GM23338 (cell line): ENCODE results near the gene FANCC.

ENCODE experiments used
- EZH2phosphoT487 ChIP-seq: fragments of 200-600 bp; sonication (generic); IDR thresholded peaks from one replicate; pipeline ENCODE4 v1.8.1; 2018; ENCODE audit warnings: antibody characterized with exemption; ENCODE audit not compliant: unreplicated experiment
- JUNB ChIP-seq: IDR thresholded peaks from one replicate; pipeline ENCODE4 v1.6.1; 2016; ENCODE audit warnings: antibody characterized with exemption; ENCODE audit not compliant: unreplicated experiment
- STAT1 ChIP-seq: IDR thresholded peaks from one replicate; pipeline ENCODE4 v1.6.1; 2016; ENCODE audit warnings: antibody characterized with exemption; ENCODE audit not compliant: unreplicated experiment
- TF ChIP-seq, protein P1 (sequence below), 2 experiments: fragments of 200-600 bp in 1 of 2; sonication (generic) in 1 of 2; conservative IDR thresholded peaks; 2 replicates each; pipeline versions ENCODE4 v1.5.1 to v1.6.1; 2016 to 2017; ENCODE audit warnings: antibody characterized with exemption in 2 of 2, low read depth in 2 of 2, mild to moderate bottlenecking in 2 of 2, moderate library complexity in 1 of 2
- TF ChIP-seq, protein P2 (sequence below): fragments of 250-450 bp; sonication (Bioruptor Pico); IDR thresholded peaks from 2 replicates; pipeline ENCODE4 v1.5.0; 2020; ENCODE audit warnings: mild to moderate bottlenecking, moderate library complexity

DNA sequence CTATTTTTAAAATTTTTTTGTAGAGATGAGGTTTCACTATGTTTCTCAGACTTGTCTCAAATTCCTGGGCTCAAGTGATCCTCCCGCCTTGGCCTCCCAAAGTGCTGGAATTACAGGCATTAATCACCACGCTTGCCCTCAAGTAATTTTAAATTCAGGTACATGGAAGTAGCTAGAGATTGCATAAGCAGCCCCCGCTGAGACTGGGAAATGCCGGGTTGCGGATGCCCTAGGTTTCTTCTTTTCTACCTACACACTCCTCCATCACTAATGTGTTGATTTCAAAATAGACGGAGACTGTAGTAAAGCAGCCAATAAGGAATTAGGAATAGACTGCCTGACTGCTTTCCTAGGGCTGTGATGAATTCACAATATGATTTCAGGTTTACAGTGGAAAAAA, 202.4 kb downstream of the FANCC start:
- TF ChIP-seq, protein P1, sequence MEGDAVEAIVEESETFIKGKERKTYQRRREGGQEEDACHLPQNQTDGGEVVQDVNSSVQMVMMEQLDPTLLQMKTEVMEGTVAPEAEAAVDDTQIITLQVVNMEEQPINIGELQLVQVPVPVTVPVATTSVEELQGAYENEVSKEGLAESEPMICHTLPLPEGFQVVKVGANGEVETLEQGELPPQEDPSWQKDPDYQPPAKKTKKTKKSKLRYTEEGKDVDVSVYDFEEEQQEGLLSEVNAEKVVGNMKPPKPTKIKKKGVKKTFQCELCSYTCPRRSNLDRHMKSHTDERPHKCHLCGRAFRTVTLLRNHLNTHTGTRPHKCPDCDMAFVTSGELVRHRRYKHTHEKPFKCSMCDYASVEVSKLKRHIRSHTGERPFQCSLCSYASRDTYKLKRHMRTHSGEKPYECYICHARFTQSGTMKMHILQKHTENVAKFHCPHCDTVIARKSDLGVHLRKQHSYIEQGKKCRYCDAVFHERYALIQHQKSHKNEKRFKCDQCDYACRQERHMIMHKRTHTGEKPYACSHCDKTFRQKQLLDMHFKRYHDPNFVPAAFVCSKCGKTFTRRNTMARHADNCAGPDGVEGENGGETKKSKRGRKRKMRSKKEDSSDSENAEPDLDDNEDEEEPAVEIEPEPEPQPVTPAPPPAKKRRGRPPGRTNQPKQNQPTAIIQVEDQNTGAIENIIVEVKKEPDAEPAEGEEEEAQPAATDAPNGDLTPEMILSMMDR (conservative IDR thresholded peaks at IDR 0.05; ENCODE audit: low read depth in 2 of 2) = no peak
- TF ChIP-seq STAT1 (no peak), EZH2phosphoT487 (no peak), JUNB (no peak)
- TF ChIP-seq, protein P2, sequence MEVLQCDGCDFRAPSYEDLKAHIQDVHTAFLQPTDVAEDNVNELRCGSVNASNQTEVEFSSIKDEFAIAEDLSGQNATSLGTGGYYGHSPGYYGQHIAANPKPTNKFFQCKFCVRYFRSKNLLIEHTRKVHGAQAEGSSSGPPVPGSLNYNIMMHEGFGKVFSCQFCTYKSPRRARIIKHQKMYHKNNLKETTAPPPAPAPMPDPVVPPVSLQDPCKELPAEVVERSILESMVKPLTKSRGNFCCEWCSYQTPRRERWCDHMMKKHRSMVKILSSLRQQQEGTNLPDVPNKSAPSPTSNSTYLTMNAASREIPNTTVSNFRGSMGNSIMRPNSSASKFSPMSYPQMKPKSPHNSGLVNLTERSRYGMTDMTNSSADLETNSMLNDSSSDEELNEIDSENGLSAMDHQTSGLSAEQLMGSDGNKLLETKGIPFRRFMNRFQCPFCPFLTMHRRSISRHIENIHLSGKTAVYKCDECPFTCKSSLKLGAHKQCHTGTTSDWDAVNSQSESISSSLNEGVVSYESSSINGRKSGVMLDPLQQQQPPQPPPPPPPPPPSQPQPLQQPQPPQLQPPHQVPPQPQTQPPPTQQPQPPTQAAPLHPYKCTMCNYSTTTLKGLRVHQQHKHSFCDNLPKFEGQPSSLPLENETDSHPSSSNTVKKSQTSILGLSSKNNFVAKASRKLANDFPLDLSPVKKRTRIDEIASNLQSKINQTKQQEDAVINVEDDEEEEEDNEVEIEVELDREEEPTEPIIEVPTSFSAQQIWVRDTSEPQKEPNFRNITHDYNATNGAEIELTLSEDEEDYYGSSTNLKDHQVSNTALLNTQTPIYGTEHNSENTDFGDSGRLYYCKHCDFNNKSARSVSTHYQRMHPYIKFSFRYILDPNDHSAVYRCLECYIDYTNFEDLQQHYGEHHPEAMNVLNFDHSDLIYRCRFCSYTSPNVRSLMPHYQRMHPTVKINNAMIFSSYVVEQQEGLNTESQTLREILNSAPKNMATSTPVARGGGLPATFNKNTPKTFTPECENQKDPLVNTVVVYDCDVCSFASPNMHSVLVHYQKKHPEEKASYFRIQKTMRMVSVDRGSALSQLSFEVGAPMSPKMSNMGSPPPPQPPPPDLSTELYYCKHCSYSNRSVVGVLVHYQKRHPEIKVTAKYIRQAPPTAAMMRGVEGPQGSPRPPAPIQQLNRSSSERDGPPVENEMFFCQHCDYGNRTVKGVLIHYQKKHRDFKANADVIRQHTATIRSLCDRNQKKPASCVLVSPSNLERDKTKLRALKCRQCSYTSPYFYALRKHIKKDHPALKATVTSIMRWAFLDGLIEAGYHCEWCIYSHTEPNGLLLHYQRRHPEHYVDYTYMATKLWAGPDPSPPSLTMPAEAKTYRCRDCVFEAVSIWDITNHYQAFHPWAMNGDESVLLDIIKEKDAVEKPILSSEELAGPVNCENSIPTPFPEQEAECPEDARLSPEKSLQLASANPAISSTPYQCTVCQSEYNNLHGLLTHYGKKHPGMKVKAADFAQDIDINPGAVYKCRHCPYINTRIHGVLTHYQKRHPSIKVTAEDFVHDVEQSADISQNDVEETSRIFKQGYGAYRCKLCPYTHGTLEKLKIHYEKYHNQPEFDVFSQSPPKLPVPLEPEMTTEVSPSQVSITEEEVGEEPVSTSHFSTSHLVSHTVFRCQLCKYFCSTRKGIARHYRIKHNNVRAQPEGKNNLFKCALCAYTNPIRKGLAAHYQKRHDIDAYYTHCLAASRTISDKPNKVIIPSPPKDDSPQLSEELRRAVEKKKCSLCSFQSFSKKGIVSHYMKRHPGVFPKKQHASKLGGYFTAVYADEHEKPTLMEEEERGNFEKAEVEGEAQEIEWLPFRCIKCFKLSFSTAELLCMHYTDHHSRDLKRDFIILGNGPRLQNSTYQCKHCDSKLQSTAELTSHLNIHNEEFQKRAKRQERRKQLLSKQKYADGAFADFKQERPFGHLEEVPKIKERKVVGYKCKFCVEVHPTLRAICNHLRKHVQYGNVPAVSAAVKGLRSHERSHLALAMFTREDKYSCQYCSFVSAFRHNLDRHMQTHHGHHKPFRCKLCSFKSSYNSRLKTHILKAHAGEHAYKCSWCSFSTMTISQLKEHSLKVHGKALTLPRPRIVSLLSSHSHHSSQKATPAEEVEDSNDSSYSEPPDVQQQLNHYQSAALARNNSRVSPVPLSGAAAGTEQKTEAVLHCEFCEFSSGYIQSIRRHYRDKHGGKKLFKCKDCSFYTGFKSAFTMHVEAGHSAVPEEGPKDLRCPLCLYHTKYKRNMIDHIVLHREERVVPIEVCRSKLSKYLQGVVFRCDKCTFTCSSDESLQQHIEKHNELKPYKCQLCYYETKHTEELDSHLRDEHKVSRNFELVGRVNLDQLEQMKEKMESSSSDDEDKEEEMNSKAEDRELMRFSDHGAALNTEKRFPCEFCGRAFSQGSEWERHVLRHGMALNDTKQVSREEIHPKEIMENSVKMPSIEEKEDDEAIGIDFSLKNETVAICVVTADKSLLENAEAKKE = no peak
